K562 (cell line): Measurements from ENCODE around the gene AREL1. TPM values are rescaled to one million over a fixed set of nuclear protein-coding genes. Genes with fewer than 3 reads are reported as not detected.

Experiments used
- ATAC-seq: fragments of 200-7000 bp; cut with Tn5 transposase; 3 replicates; pipeline ENCODE4 v1.9.1; 2020; ENCODE audit warnings: moderate library complexity
- BruUV-seq: library from RNA; stranded (reverse); fragments of 400-500 nt; replicated peaks from 2 replicates; lab custom pipeline; 2021; lab: Mats Ljungman, UMichigan
- CTCF ChIA-PET: fragments of 300-600 bp; formaldehyde crosslinking; extraction: SDS; loops from one replicate; lab custom pipeline; 2021; ENCODE audit warnings: low intra/inter-chr PET ratio; lab: Yijun Ruan, JAX
- POLR2A ChIA-PET: fragments of 300-600, 350-650 bp; sonication (Branson Sonifier 250); formaldehyde crosslinking; extraction: SDS; loops from one replicate; lab custom pipeline; 2021; ENCODE audit warnings: antibody characterized with exemption, inconsistent platforms; lab: Yijun Ruan, JAX
- DNase-seq, 4 experiments: peaks; one replicate each; pipeline versions ENCODE4 v3.0.0 to v3.0.0-alpha.2; 2011 to 2018; ENCODE audit warnings: low spot score in 3 of 4, mixed read lengths in 3 of 4; ENCODE audit errors: extremely low read depth in 1 of 4
- FAIRE-seq: peaks from 2 replicates; lab custom pipeline; 2011; peaks lifted over from hg19 to GRCh38; lab: Jason Lieb, UNC
- H2AFZ ChIP-seq: 2 replicates; pipeline ENCODE4 v1.6.0; 2011; ENCODE audit warnings: low read depth, low read length, control low read depth, inconsistent platforms
- H3K27ac ChIP-seq: fragments of 200-600 bp; 3 replicates; pipeline ENCODE4 v1.8.0; 2011; ENCODE audit warnings: low read depth, mild to moderate bottlenecking, control low read depth, inconsistent platforms, low read length, moderate library complexity, mixed read lengths; ENCODE audit errors: extremely low read depth
- H3K27me3 ChIP-seq, 2 experiments: fragments of 300-600 bp in 1 of 2; 2 replicates in 1 of 2; 3 replicates in 1 of 2; pipeline versions ENCODE4 v1.6.0 to v1.8.0; 2011; ENCODE audit warnings: inconsistent platforms in 2 of 2, low read length in 2 of 2, mild to moderate bottlenecking in 1 of 2, mixed read lengths in 1 of 2, moderate library complexity in 1 of 2; ENCODE audit not compliant: control insufficient read depth in 2 of 2, insufficient read depth in 2 of 2
- H3K36me3 ChIP-seq: fragments of 300-600 bp; 3 replicates; pipeline ENCODE4 v1.8.0; 2011; ENCODE audit warnings: mild to moderate bottlenecking, low read length, inconsistent platforms; ENCODE audit not compliant: control insufficient read depth, insufficient read depth
- H3K4me1 ChIP-seq, 2 experiments: fragments of 200-600 bp in 1 of 2; replicated peaks in 1 of 2; 2 replicates in 1 of 2; 3 replicates in 1 of 2; pipeline versions ENCODE4 v1.5.1 to v1.8.0; 2011; ENCODE audit warnings: inconsistent platforms in 2 of 2, low read length in 2 of 2, mild to moderate bottlenecking in 1 of 2, mixed read lengths in 1 of 2, moderate library complexity in 1 of 2; ENCODE audit not compliant: control insufficient read depth in 2 of 2, insufficient read depth in 2 of 2
- H3K4me2 ChIP-seq: 2 replicates; pipeline ENCODE4 v1.6.1; 2011; ENCODE audit warnings: low read length, control low read depth, inconsistent platforms, mixed read lengths; ENCODE audit not compliant: insufficient read depth
- H3K4me3 ChIP-seq: fragments of 200-600 bp; sonication (generic), shearing (Covaris generic); 2 replicates; pipeline ENCODE4 v1.5.1; 2016; ENCODE audit warnings: control low read depth, inconsistent platforms
- H3K79me2 ChIP-seq: fragments of 200-600 bp; 3 replicates; pipeline ENCODE4 v1.8.0; 2011; ENCODE audit warnings: low read length, inconsistent platforms; ENCODE audit not compliant: control insufficient read depth, insufficient read depth
- H3K9ac ChIP-seq, 2 experiments: 2 replicates each; pipeline versions ENCODE4 v1.6.0 to v1.6.1; 2011; ENCODE audit warnings: low read depth in 2 of 2, low read length in 2 of 2, control low read depth in 1 of 2, inconsistent platforms in 1 of 2, mild to moderate bottlenecking in 1 of 2, mixed read lengths in 1 of 2; ENCODE audit not compliant: insufficient read depth in 1 of 2
- H3K9me1 ChIP-seq: one replicate; pipeline ENCODE4 v1.6.0; 2011; ENCODE audit warnings: inconsistent platforms, mild to moderate bottlenecking, low read length, moderate library complexity; ENCODE audit not compliant: control insufficient read depth, insufficient read depth
- H3K9me3 ChIP-seq: replicated peaks from 2 replicates; pipeline ENCODE4 v1.5.1; 2011; ENCODE audit warnings: low read depth, low read length, inconsistent platforms; ENCODE audit not compliant: control insufficient read depth, insufficient read depth
- H4K20me1 ChIP-seq: replicated peaks from 2 replicates; pipeline ENCODE4 v1.6.1; 2011; ENCODE audit warnings: low read length, inconsistent platforms, mixed read lengths; ENCODE audit not compliant: control insufficient read depth, insufficient read depth
- ATF3 ChIP-seq, 2 experiments: fragments of 450-650 bp in 1 of 2; sonication (generic) in 1 of 2; formaldehyde crosslinking in 1 of 2; IDR thresholded peaks in 1 of 2; conservative IDR thresholded peaks in 1 of 2; 2 replicates each; pipeline versions ENCODE4 v1.6.1 to v1.8.1; 2016 to 2023; ENCODE audit warnings: mild to moderate bottlenecking in 2 of 2, moderate library complexity in 2 of 2, inconsistent platforms in 1 of 2, missing genetic modification reagents in 1 of 2
- CREB3L1 ChIP-seq: fragments of 450-650 bp; IDR thresholded peaks from 2 replicates; pipeline ENCODE4 v1.6.1; 2014; ENCODE audit warnings: low read depth, mild to moderate bottlenecking, moderate library complexity, borderline replicate concordance
- E2F1 ChIP-seq: sonication (generic); formaldehyde crosslinking; IDR thresholded peaks from 2 replicates; pipeline ENCODE4 v1.8.1; 2023; ENCODE audit warnings: mild to moderate bottlenecking, missing genetic modification reagents, moderate library complexity
- E4F1 ChIP-seq: fragments of 250-450 bp; sonication (Bioruptor Pico); IDR thresholded peaks from 2 replicates; pipeline ENCODE4 v1.5.0; 2021; ENCODE audit warnings: mild to moderate bottlenecking, borderline replicate concordance
- FOSL1 ChIP-seq: fragments of 200-800 bp; sonication (Bioruptor generic); conservative IDR thresholded peaks from 2 replicates; pipeline ENCODE4 v1.6.1; 2016; ENCODE audit warnings: missing genetic modification characterization, missing compliant biosample characterization
- HDAC8 ChIP-seq: fragments of 450-650 bp; IDR thresholded peaks from 2 replicates; pipeline ENCODE4 v1.6.1; 2016; ENCODE audit warnings: mild to moderate bottlenecking, missing genetic modification characterization, moderate library complexity, missing compliant biosample characterization
- JUN ChIP-seq, 2 experiments: sonication (generic) in 1 of 2; formaldehyde crosslinking in 1 of 2; IDR thresholded peaks; 2 replicates each; pipeline versions ENCODE4 v1.6.1 to v1.8.0; 2012 to 2022; ENCODE audit warnings: borderline replicate concordance in 2 of 2, mild to moderate bottlenecking in 2 of 2, improper control_type of control experiment in 1 of 2, low read depth in 1 of 2, low read length in 1 of 2, missing genetic modification reagents in 1 of 2
- JUND ChIP-seq, 2 experiments: IDR thresholded peaks; 2 replicates in 1 of 2; 3 replicates in 1 of 2; pipeline ENCODE4 v1.6.1; 2011; ENCODE audit warnings: borderline replicate concordance in 2 of 2, low read depth in 2 of 2, low read length in 2 of 2, improper control_type of control experiment in 1 of 2, missing biosample characterization in 1 of 2, missing genetic modification characterization in 1 of 2, missing genetic modification reagents in 1 of 2
- KDM4B ChIP-seq, 2 experiments: fragments of 450-650 bp in 1 of 2; sonication (generic) in 1 of 2; IDR thresholded peaks; 2 replicates each; pipeline ENCODE4 v1.6.1; 2016 to 2017; ENCODE audit warnings: borderline replicate concordance in 2 of 2, antibody characterized with exemption in 1 of 2, low read depth in 1 of 2, mild to moderate bottlenecking in 1 of 2
- KLF6 ChIP-seq: fragments of 250-450 bp; sonication (Bioruptor Pico); IDR thresholded peaks from 2 replicates; pipeline ENCODE4 v1.4.0; 2020; ENCODE audit warnings: mild to moderate bottlenecking, moderate library complexity, borderline replicate concordance
- RAD51 ChIP-seq: fragments of 450-650 bp; IDR thresholded peaks from 2 replicates; pipeline ENCODE4 v1.7.1; 2016; ENCODE audit warnings: low read depth, mild to moderate bottlenecking, borderline replicate concordance
- USF1 ChIP-seq: sonication (generic); formaldehyde crosslinking; IDR thresholded peaks from 2 replicates; pipeline ENCODE4 v1.9.0; 2022; ENCODE audit warnings: mild to moderate bottlenecking, missing genetic modification reagents
- WGBS: fragments of 100-300 bp; shearing (Covaris generic); methylation state at CpG from one replicate; pipeline ENCODE4 v1.1.6; 2016; ENCODE audit warnings: low coverage, mixed read lengths; ENCODE audit not compliant: insufficient coverage; ENCODE audit errors: missing lambda C conversion rate; 5-methylcytosine and 5-hydroxymethylcytosine counted together
- in situ Hi-C: fragments of 300-500 bp; cut with MboI; formaldehyde crosslinking; loops from 4 replicates; pipeline ENCODE4 v1.15.0; 2018; ENCODE audit warnings: inconsistent platforms, mixed read lengths
- intact Hi-C: fragments of 100-400 bp; cut with micrococcal nuclease; formaldehyde crosslinking; loops from 2 replicates; pipeline ENCODE4 v1.14.2; 2022
- polyA plus RNA-seq, 8 experiments: library from polyadenylated mRNA; depleted of rRNA in 4 of 8; stranded (reverse) in 5 of 8; unstranded in 3 of 8; fragments of >200 nt; fragmentation: Nextera tagmentation in 2 of 8; fragmentation: Illumina TruSeq in 1 of 8; extraction: Ambion mirVana in 2 of 8; extraction: Trizol in 1 of 8; gene quantifications; 2 replicates each; pipeline versions ENCODE4 v1.2.1 to v1.2.3, GENCODE V29; 2011 to 2014; ENCODE audit warnings: inconsistent platforms in 1 of 8, missing spikeins in 1 of 8
- total RNA-seq, 7 experiments: library from RNA; depleted of rRNA in 6 of 7; stranded (reverse); fragments of >200 nt in 6 of 7; fragmentation: Illumina TruSeq in 2 of 7; extraction: Trizol in 2 of 7; gene quantifications; 2 replicates each; pipeline versions ENCODE4 v1.2.1 to v1.2.3, GENCODE V29; 2011 to 2021; ENCODE audit warnings: low replicate concordance in 1 of 7

Gene AREL1
- total and polyA plus RNA-seq, 9 of the 15 experiments (the other 6 are each of a cell fraction or from before 2014, with no cell fraction given): 6.0 to 24.8 (median 16.6) TPM

GRCh38 chr14:74754899-74755298, 42.0 kb upstream of the AREL1 start:
- BruUV-seq: no TSS peak
- Histone ChIP-seq H3K9me3 (no peaks in the 10 kb centered on the region; the same call in 1 of the 2 replicates), H4K20me1 (no peaks in the 10 kb centered on the region), H3K79me2 (no peaks in the 10 kb centered on the region), H3K4me1 (no peaks in the 10 kb centered on the region), H3K9ac (no peak overlapping the region), H3K27ac (no peak overlapping the region), H3K27me3 (no peaks in the 10 kb centered on the region), H3K36me3 (no peaks in the 10 kb centered on the region), H3K4me2 (no peak overlapping the region), H3K9me1 (no peaks in the 10 kb centered on the region), H2AFZ (no peak overlapping the region), H3K4me3 (no peak overlapping the region)
- ChIA-PET CTCF (no interaction called here), POLR2A (interaction anchor here (1.9 kb wide), 1 partner anchor 8 kb away, joined by 15 read pairs; the partner anchor contains the start of gene YLPM1)
- in situ Hi-C loops (no loop called here), intact Hi-C loops (no loop called here)
- no peak for DNase-seq
- no peak for ATAC-seq
- WGBS: 31% methylated on average over 5 of the region's 7 CpGs
- no peak for FAIRE-seq
- TF ChIP-seq HDAC8 (tag) (no peak), RAD51 (0 out of 2 replicates have a peak, but pooled peaks have one; percentile 33), E2F1 (CRISPR knock-in tag) (no peak), KLF6 (CRISPR knock-in tag) (no peak), KDM4B (IDR thresholded peaks at IDR 0.05; ENCODE audit: borderline replicate concordance in 2 of 2, low read depth in 1 of 2) (no peak), ATF3 (IDR thresholded peaks at IDR 0.05) (peak; percentile 45), ATF3 (CRISPR knock-in tag; conservative IDR thresholded peaks at IDR 0.05) (no peak), JUN (IDR thresholded peaks at IDR 0.05; ENCODE audit: borderline replicate concordance, low read depth, low read length) (0 out of 2 replicates have a peak, but pooled peaks have one; percentile 14), JUN (CRISPR knock-in tag; IDR thresholded peaks at IDR 0.05; ENCODE audit: borderline replicate concordance) (no peak), JUND (IDR thresholded peaks at IDR 0.05; ENCODE audit: borderline replicate concordance, low read depth, low read length) (peak; percentile 61; the same call in 1 of the 2 replicates), JUND (tag; IDR thresholded peaks at IDR 0.05; ENCODE audit: borderline replicate concordance, low read depth, low read length) (no peak; the same call in 2 of the 3 replicates), FOSL1 (tag) (peak; percentile 54), USF1 (CRISPR knock-in tag) (peak; percentile 34; the same call in 1 of the 2 replicates), E4F1 (CRISPR knock-in tag) (no peak), CREB3L1 (no peak)
